ENCODE results near the gene MS4A4A. TPM values are rescaled to one million over a fixed set of nuclear protein-coding genes. Genes with fewer than 3 reads are reported as not detected.
A peak's percentile ranks its signal among the peaks of the same experiment; 100 is the strongest.

MS4A4A gene
- total RNA-seq, 2 donors from 2014 or later: not detected

DNA sequence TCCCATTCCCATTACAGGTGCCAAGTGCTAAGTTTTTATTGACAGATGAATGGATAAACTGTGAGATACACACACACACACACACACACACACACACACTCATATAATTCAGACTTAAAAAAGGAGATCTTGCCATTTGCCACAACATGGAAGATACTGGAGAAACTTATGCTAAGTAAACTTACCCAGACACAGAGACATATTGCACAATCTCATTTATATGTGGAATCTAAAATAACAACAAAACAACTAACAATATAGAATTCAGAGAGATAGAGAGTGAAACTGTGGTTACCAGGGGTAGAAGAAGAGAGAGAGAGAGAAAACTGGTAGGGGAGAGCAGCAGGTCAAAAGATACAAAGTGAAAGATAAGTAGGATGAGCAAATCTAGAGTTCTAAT, 48.0 kb downstream of the MS4A4A start:
- H3K9me3 Mint-ChIP-seq: peaks cover 13% of the 10 kb centered on the region
- no peaks in the 10 kb centered on the region for H3K27me3 Mint-ChIP-seq (ENCODE audit: insufficient read depth)
- Histone ChIP-seq H3K27ac (ENCODE audit: low read depth, low read length) (no peak overlapping the region), H3K9me3 (ENCODE audit: control insufficient read depth, low read length) (no peaks in the 10 kb centered on the region), H3K27me3 (ENCODE audit: control insufficient read depth, insufficient read depth, low read length, poor library complexity, severe bottlenecking) (no peaks in the 10 kb centered on the region), H3K4me1 (ENCODE audit: control insufficient read depth, insufficient read depth, low read length) (no peaks in the 10 kb centered on the region), H3K36me3 (ENCODE audit: control insufficient read depth, insufficient read depth, low read length) (no peaks in the 10 kb centered on the region), H3K9ac (ENCODE audit: extremely low read depth, low read length, poor library complexity, severe bottlenecking) (no peak overlapping the region), H3K4me3 (ENCODE audit: low read length) (no peak overlapping the region)
- DNase-seq: no peak
- H3K4me3 Mint-ChIP-seq: no peak overlapping the region
- no peaks in the 10 kb centered on the region for H3K36me3 Mint-ChIP-seq (ENCODE audit: low read depth)
- no peak overlapping the region for H3K27ac Mint-ChIP-seq
- TF ChIP-seq, protein P1, sequence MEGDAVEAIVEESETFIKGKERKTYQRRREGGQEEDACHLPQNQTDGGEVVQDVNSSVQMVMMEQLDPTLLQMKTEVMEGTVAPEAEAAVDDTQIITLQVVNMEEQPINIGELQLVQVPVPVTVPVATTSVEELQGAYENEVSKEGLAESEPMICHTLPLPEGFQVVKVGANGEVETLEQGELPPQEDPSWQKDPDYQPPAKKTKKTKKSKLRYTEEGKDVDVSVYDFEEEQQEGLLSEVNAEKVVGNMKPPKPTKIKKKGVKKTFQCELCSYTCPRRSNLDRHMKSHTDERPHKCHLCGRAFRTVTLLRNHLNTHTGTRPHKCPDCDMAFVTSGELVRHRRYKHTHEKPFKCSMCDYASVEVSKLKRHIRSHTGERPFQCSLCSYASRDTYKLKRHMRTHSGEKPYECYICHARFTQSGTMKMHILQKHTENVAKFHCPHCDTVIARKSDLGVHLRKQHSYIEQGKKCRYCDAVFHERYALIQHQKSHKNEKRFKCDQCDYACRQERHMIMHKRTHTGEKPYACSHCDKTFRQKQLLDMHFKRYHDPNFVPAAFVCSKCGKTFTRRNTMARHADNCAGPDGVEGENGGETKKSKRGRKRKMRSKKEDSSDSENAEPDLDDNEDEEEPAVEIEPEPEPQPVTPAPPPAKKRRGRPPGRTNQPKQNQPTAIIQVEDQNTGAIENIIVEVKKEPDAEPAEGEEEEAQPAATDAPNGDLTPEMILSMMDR (conservative IDR thresholded peaks at IDR 0.05): no peak
- H3K4me1 Mint-ChIP-seq: no peaks in the 10 kb centered on the region

DNA sequence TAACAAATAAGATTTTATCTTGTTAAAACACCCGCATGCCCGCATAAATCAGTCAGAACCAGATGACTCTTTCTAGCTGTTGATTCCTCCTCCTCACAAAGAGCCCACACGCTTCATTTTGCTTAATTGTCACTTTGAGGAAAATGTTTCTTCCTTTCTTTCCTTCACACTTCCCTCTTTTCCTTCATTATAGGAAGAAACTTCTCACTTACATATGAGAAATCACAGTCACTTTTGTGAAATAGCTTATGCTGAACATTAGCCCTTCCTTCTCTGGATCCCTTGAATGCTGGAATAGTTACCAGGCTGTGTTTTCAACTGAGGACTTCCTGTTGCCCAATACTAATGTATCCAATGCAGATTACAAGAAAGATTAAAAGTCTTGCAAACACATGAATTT, 52.4 kb downstream of the MS4A4A start:
- Mint-ChIP-seq H3K4me3 (no peak overlapping the region), H3K9me3 (peaks cover 13% of the 10 kb centered on the region), H3K27ac (no peak overlapping the region), H3K4me1 (no peaks in the 10 kb centered on the region), H3K27me3 (ENCODE audit: insufficient read depth) (no peaks in the 10 kb centered on the region), H3K36me3 (ENCODE audit: low read depth) (no peaks in the 10 kb centered on the region)
- no peak overlapping the region for H3K9ac ChIP-seq (ENCODE audit: extremely low read depth, low read length, poor library complexity, severe bottlenecking)
- H3K4me3 ChIP-seq (ENCODE audit: low read length): no peak overlapping the region
- no peaks in the 10 kb centered on the region for H3K27me3 ChIP-seq (ENCODE audit: control insufficient read depth, insufficient read depth, low read length, poor library complexity, severe bottlenecking)
- WGBS, 2 experiments (ENCODE audit: insufficient coverage in 1 of 2, insufficient read length in 1 of 2): 33 to 100% methylated on average over 2 to 3 of the region's 3 CpGs
- H3K9me3 ChIP-seq (ENCODE audit: control insufficient read depth, low read length): no peaks in the 10 kb centered on the region
- no peaks in the 10 kb centered on the region for H3K36me3 ChIP-seq (ENCODE audit: control insufficient read depth, insufficient read depth, low read length)
- no peaks in the 10 kb centered on the region for H3K4me1 ChIP-seq (ENCODE audit: control insufficient read depth, insufficient read depth, low read length)
- no peak for DNase-seq
- H3K27ac ChIP-seq (ENCODE audit: low read depth, low read length): no peak overlapping the region
- TF ChIP-seq, protein P1 (conservative IDR thresholded peaks at IDR 0.05): no peak

DNA sequence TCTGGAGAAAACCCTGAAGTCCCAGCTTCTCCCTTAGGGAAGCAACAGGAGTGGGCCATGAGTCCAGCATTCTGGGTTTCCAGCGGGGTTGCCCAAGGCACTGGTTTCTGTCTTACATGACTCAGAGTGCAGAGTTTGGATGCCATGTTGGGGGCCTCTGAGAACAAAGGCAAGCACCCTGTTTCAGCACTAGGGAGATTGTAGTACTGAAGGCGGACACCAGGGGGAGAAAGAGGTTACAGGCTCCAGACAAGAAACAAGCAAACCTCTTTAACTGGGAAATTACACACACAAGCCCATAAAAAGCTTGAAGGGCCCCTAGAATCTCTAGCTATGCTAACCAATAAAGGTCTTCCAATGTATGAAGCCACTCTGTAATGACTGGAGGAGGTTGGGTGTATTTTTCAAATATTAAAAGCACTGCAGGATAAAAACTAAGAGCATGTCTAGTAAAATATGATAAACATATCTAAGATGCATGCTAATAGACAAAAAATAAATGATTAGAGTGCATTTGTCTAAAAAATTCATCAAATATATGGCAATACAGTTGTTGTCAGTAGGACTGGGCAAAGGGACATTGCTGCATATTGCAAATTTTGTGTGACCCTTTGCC, 53.6 kb downstream of the MS4A4A start:
- Histone ChIP-seq H3K4me1 (ENCODE audit: control insufficient read depth, insufficient read depth, low read length) (no peaks in the 10 kb centered on the region), H3K36me3 (ENCODE audit: control insufficient read depth, insufficient read depth, low read length) (no peaks in the 10 kb centered on the region), H3K4me3 (ENCODE audit: low read length) (no peak overlapping the region), H3K27ac (ENCODE audit: low read depth, low read length) (no peak overlapping the region), H3K9ac (ENCODE audit: extremely low read depth, low read length, poor library complexity, severe bottlenecking) (no peak overlapping the region), H3K27me3 (ENCODE audit: control insufficient read depth, insufficient read depth, low read length, poor library complexity, severe bottlenecking) (no peaks in the 10 kb centered on the region), H3K9me3 (ENCODE audit: control insufficient read depth, low read length) (no peaks in the 10 kb centered on the region)
- Mint-ChIP-seq H3K4me3 (no peak overlapping the region), H3K27me3 (ENCODE audit: insufficient read depth) (no peaks in the 10 kb centered on the region), H3K9me3 (peaks cover 12% of the 10 kb centered on the region), H3K27ac (no peak overlapping the region), H3K4me1 (no peaks in the 10 kb centered on the region), H3K36me3 (ENCODE audit: low read depth) (no peaks in the 10 kb centered on the region)
- DNase-seq: peak; percentile 95
- TF ChIP-seq, protein P1 (conservative IDR thresholded peaks at IDR 0.05): peak; percentile 84
- WGBS, 2 experiments (ENCODE audit: insufficient coverage in 1 of 2, insufficient read length in 1 of 2): 18 to 60% methylated on average over 1 to 2 of the region's 2 CpGs
